Aorta (tissue), 5 donors: ENCODE results near the gene MYO3B. TPM values are rescaled to one million over a fixed set of nuclear protein-coding genes. Genes with fewer than 3 reads are reported as not detected.

Source experiments
- ATAC-seq: fragments of 200-7000 bp; cut with Tn5 transposase; one replicate; pipeline ENCODE4 v1.9.1; 2022; ENCODE audit warnings: moderate library complexity; ENCODE audit not compliant: low FRiP score
- DNase-seq, 2 donors: peaks; one replicate each; pipeline ENCODE4 v3.0.0-alpha.2; 2020
- H3K27ac ChIP-seq, 2 donors: one replicate each; pipeline ENCODE4 v1.5.1; 2013; ENCODE audit warnings: low read length in 2 of 2, mild to moderate bottlenecking in 2 of 2, moderate library complexity in 2 of 2, control low read depth in 1 of 2, inconsistent platforms in 1 of 2, low read depth in 1 of 2
- H3K27me3 ChIP-seq, 2 donors: one replicate each; pipeline ENCODE4 v1.6.1; 2013; ENCODE audit warnings: control low read depth in 1 of 2, low read length in 1 of 2, mild to moderate bottlenecking in 1 of 2, moderate library complexity in 1 of 2; ENCODE audit not compliant: insufficient read depth in 2 of 2, control insufficient read depth in 1 of 2
- H3K36me3 ChIP-seq, 2 donors: one replicate each; pipeline ENCODE4 v1.6.1; 2013; ENCODE audit warnings: control low read depth in 1 of 2, low read length in 1 of 2, mild to moderate bottlenecking in 1 of 2; ENCODE audit not compliant: insufficient read depth in 2 of 2, control insufficient read depth in 1 of 2
- H3K4me1 ChIP-seq, 2 donors: one replicate each; pipeline ENCODE4 v1.6.1; 2013; ENCODE audit warnings: low read length in 2 of 2, control low read depth in 1 of 2, mild to moderate bottlenecking in 1 of 2, moderate library complexity in 1 of 2; ENCODE audit not compliant: insufficient read depth in 2 of 2, control insufficient read depth in 1 of 2
- H3K4me3 ChIP-seq, 2 donors: one replicate each; pipeline ENCODE4 v1.5.1; 2013; ENCODE audit warnings: low read length in 2 of 2, control low read depth in 1 of 2, mild to moderate bottlenecking in 1 of 2
- H3K9me3 ChIP-seq: one replicate; pipeline ENCODE4 v1.6.1; 2013; ENCODE audit warnings: mild to moderate bottlenecking, low read length; ENCODE audit not compliant: control insufficient read depth
- WGBS, 2 donors: extraction: QIAGEN DNeasy Blood & Tissue Kit; methylation state at CpG; one replicate each; pipeline ENCODE4 v1.1.7; 2013; 5-methylcytosine and 5-hydroxymethylcytosine counted together
- intact Hi-C, 2 donors: fragments of 100-400 bp; cut with DNase I; formaldehyde crosslinking; loops; one replicate each; pipeline versions ENCODE4 v1.14.2 to v1.15.0; 2022
- polyA plus RNA-seq, 2 donors: library from polyadenylated mRNA; stranded (reverse); fragments of 200-250 nt; gene quantifications; one replicate each; pipeline ENCODE4 v1.2.3, GENCODE V29; 2013
- total RNA-seq, 2 donors: library from RNA; stranded (reverse); fragmentation: NEBNext Ultra II Directional; extraction: Animal tissue kit (Norgen Biotek cat#: 25700); gene quantifications; one replicate each; pipeline ENCODE4 v1.2.1, GENCODE V29; 2021
- donor health status: healthy with polysubstance abuse.
- donor health status: Bipolar disorder and iron deficiency.
- donor health status: DM: no; HTN: no; CAD: no.
- donor health status: DM: no; HTN: no; CAD: no.
- donor health status: DM: yes; HTN: yes; CAD: no.

Gene MYO3B
- total and polyA plus RNA-seq, 4 donors, result 0.05 to 0.32 TPM; not detected in 2

GRCh38 chr2:170330881-170331280 is 152.9 kb downstream of the MYO3B start:
- 88% methylated on average over 1 of the region's 1 CpG for WGBS, 2 donors
- Histone ChIP-seq H3K4me1 (no peaks in the 10 kb centered on the region), H3K27ac (no peak overlapping the region), H3K9me3 (no peaks in the 10 kb centered on the region), H3K36me3 (no peaks in the 10 kb centered on the region), H3K27me3 (no peaks in the 10 kb centered on the region), H3K4me3 (no peak overlapping the region)
- ATAC-seq (no peak), DNase-seq (no peak)
- intact Hi-C loops, result no loop called here

GRCh38 chr2:170332676-170333402 is 154.9 kb downstream of the MYO3B start:
- ATAC-seq (no peak), DNase-seq (no peak)
- Histone ChIP-seq H3K4me1 (no peaks in the 10 kb centered on the region), H3K27me3 (no peaks in the 10 kb centered on the region), H3K36me3 (no peaks in the 10 kb centered on the region), H3K4me3 (no peak overlapping the region), H3K27ac (no peak overlapping the region), H3K9me3 (no peaks in the 10 kb centered on the region)
- 83 to 88% methylated on average over 2 of the region's 2 CpGs for WGBS, 2 donors
- intact Hi-C loops, result no loop called here

- no peak overlapping the region for H3K27ac ChIP-seq
- H3K4me3 ChIP-seq, result no peak overlapping the region
- H3K27me3 ChIP-seq, result no peaks in the 10 kb centered on the region
- no peaks in the 10 kb centered on the region for H3K36me3 ChIP-seq
- DNase-seq, result no peak
- 37 to 40% methylated on average over 3 of the region's 3 CpGs for WGBS, 2 donors
- intact Hi-C loops, result no loop called here
- no peak for ATAC-seq
- H3K4me1 ChIP-seq, result no peaks in the 10 kb centered on the region
- H3K9me3 ChIP-seq, result no peaks in the 10 kb centered on the region
These were observed 157.4 kb downstream of the MYO3B start for GRCh38 chr2:170335351-170335750.

- ATAC-seq (no peak), DNase-seq (no peak)
- H3K9me3 ChIP-seq, result no peaks in the 10 kb centered on the region
- 75 to 81% methylated on average over 2 of the region's 2 CpGs for WGBS, 2 donors
- intact Hi-C loops, result no loop called here
- H3K27me3 ChIP-seq, result no peaks in the 10 kb centered on the region
- no peaks in the 10 kb centered on the region for H3K4me1 ChIP-seq
- no peak overlapping the region for H3K27ac ChIP-seq
- H3K4me3 ChIP-seq, result no peak overlapping the region
- H3K36me3 ChIP-seq, result no peaks in the 10 kb centered on the region
These were observed 158.5 kb downstream of the MYO3B start for GRCh38 chr2:170336408-170336807.

GRCh38 chr2:170336916-170337315 is 159.0 kb downstream of the MYO3B start:
- intact Hi-C loops, result no loop called here
- ATAC-seq, result no peak
- 78 to 90% methylated on average over 2 of the region's 2 CpGs for WGBS, 2 donors

GRCh38 chr2:170339322-170339721 is 161.4 kb downstream of the MYO3B start:
- no peak for ATAC-seq

More at GRCh38 chr2:170336916-170337315, 159.0 kb downstream of the MYO3B start:
- no peak for DNase-seq
- H3K4me1 ChIP-seq, result no peaks in the 10 kb centered on the region
- H3K9me3 ChIP-seq, result no peaks in the 10 kb centered on the region
- no peak overlapping the region for H3K4me3 ChIP-seq
- H3K27ac ChIP-seq, result no peak overlapping the region
- H3K36me3 ChIP-seq, result no peaks in the 10 kb centered on the region
- no peaks in the 10 kb centered on the region for H3K27me3 ChIP-seq

GRCh38 chr2:170339750-170340692 is 162.1 kb downstream of the MYO3B start:
- WGBS, 2 donors, result 52 to 61% methylated on average over 5 of the region's 5 CpGs
- no peaks in the 10 kb centered on the region for H3K36me3 ChIP-seq
- H3K4me1 ChIP-seq, result no peaks in the 10 kb centered on the region
- no peak overlapping the region for H3K27ac ChIP-seq
- H3K4me3 ChIP-seq, result no peak overlapping the region
- ATAC-seq (no peak), DNase-seq (no peak)
- no peaks in the 10 kb centered on the region for H3K27me3 ChIP-seq
- intact Hi-C loops, result no loop called here
- no peaks in the 10 kb centered on the region for H3K9me3 ChIP-seq

More at GRCh38 chr2:170339322-170339721, 161.4 kb downstream of the MYO3B start:
- no peak overlapping the region for H3K27ac ChIP-seq
- intact Hi-C loops, result no loop called here
- no peaks in the 10 kb centered on the region for H3K9me3 ChIP-seq
- H3K4me3 ChIP-seq, result no peak overlapping the region
- DNase-seq, result no peak
- H3K27me3 ChIP-seq, result no peaks in the 10 kb centered on the region
- 53 to 60% methylated on average over 7 of the region's 7 CpGs for WGBS, 2 donors
- no peaks in the 10 kb centered on the region for H3K4me1 ChIP-seq
- no peaks in the 10 kb centered on the region for H3K36me3 ChIP-seq

GRCh38 chr2:170340693-170341068 is 162.7 kb downstream of the MYO3B start:
- no peaks in the 10 kb centered on the region for H3K27me3 ChIP-seq
- WGBS, 2 donors, result 86 to 96% methylated on average over 1 of the region's 1 CpG
- H3K4me1 ChIP-seq, result no peaks in the 10 kb centered on the region
- no peak overlapping the region for H3K4me3 ChIP-seq
- intact Hi-C loops, result no loop called here
- H3K36me3 ChIP-seq, result no peaks in the 10 kb centered on the region
- DNase-seq (no peak), ATAC-seq (no peak)
- no peaks in the 10 kb centered on the region for H3K9me3 ChIP-seq
- no peak overlapping the region for H3K27ac ChIP-seq
